CD4-positive, alpha-beta T cell treated with Interleukin-21 for 1 hour (primary cell): Measurements from ENCODE around the gene TBC1D26.
"Not testable (repeated sequence)": the region's sequence is repeated elsewhere in the genome, so short reads cannot be mapped to it uniquely, and the experiment has no call there.

Experiments used
- DNase-seq: peaks from one replicate; pipeline ENCODE4 v3.0.0-alpha.2; 2020

The TBC1D26 gene

DNA sequence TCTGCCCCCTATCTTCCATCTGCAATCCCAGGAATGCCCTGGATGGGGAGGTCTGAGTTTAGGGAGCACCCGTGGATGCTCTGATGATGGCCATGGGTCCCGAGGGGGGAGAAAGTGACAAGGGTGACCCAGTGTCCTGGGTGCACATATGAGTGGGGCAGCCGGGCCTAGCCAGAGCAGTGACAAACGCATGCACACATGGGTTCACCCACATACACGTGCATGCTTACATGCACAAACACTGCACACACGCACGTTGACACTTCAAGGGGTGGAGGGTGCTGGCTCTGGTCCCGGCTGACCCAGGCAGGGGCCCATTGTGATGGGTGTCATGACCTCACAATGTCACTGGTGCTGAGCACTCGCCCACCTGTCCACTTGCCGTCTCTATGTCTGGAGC lies at the start of gene TBC1D26:
Gene TBC1D26 (plus strand): TSS at position 384 of the 400 bp plus-strand sequence. CDS start 3,066 bp downstream, outside the sequence.
- DNase-seq: not testable (repeated sequence)

DNA sequence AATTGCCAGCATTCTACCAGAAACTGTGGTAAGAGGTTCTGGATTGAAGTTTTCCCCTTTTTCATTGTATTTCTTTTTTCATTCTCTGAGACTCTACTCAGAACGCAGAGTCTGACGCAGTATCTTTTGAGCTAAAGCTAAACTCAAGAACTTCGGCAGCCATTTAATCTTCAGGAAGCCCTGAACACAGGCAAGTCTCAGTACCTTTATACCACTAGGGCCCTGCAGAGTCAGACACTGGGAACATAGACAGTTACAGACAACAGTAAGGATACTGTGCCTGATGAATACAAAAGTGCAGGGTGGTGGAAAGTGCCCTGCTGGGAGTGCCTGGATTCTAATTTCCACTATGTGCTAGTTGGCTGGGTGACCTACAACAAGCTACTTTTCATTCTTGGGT lies 48.9 kb upstream of the TBC1D26 start:
- peak; percentile 14 for DNase-seq

DNA sequence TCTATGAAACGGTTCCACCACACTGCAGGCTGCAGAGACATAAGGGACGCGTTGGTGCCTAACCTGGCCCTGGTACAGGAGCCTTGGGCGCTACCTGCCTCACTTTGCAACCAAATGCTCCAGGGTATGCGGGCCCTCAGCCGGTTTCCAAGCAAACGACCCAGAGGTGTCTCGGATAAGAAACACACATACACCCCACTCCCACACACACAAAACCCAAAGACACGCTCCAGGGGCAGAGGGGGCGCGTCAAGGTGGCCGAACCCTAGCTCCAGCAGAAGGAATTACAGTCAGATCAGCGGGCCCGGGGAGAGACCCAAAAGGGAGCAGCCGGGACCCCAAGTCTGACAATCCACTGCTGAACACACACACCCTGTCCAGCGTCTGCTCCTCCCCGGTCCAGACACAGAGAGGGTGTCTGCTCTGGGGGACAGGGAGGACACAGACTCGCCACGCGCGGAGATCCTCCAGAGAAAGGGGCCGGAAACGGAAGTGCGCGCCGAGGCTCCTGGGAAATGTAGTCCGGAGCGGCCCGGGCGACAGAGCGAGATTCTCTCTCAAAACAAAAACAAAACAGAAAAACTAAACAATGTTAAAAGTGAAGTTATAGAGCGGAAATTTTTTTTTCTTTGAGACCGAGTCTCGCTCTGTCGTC lies 48.1 kb upstream of the TBC1D26 start, which contains the start of gene TRIM16:
Gene TRIM16 (minus strand): TSS at position 488 of the 655 bp plus-strand sequence. CDS start 32,702 bp downstream, outside the sequence.
- peak; percentile 84 for DNase-seq

DNA sequence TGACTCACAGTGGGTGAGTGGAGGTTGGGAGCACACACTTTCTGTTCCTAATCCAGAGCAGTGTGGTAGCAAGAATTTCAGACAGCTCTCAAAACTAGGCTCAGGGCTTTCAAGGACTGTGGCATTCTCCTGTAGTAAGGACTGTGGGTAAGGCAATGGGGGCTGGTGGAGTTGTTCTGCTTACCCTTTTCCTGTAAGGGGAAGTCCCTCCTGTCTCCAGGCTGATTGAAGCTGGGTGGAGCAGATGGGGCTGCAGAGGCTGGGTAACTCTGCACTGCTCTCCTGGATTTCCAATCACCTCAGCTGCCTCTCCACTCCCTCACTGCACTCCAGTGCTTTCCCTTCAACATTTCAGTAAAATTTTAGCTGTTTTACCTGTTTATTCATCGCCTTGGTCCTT lies 44.6 kb upstream of the TBC1D26 start:
- DNase-seq: not testable (repeated sequence)

DNA sequence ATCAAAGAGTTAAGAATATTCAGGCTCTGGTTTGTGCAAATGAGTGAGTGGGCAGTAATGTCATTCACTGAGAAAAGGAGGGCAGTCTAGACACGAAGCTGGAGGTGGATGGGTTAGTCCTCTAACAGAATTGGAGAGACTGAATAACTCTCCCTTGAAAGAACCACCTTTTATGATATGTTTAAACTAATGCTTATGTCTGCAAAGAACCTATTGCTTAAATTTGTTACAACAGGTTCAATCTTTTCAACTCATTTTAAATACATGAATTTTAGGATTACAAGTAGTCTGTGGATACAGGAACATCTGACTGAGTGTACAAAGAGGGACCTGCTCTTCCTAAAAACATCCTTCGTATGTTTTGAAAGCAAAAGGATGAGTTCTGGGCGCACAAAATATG lies 33.1 kb upstream of the TBC1D26 start:
- DNase-seq: not testable (repeated sequence)

DNA sequence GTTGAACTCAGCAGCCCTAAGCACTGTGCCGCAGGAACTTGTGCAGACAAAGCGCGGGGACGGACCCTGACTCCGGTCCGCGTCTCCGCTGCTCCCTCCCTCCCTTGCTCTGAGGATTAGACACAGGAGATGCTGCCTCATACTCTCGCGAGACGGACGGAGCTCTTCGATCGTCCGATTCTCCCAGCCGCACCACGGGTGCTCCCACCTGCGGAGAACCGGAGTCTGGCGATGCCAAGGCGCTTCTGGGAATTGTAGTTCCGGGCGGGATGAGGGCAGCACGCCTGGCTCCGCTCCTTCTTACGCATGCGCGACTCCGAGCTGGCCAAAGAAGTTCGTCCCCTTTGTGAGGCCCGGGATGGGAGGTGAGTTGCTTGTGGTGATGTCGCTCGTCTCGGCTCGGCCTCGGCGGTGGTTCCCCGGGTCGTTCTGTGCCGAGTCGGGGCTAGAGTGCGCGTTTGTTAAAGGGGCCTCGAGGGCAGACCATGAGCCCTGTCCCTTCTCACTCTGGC lies 32.6 kb upstream of the TBC1D26 start, which contains the start of gene ZNF286A:
Gene ZNF286A (plus strand): TSS at position 340 of the 512 bp plus-strand sequence. CDS start 578 bp downstream, outside the sequence.
- peak; percentile 98 for DNase-seq

DNA sequence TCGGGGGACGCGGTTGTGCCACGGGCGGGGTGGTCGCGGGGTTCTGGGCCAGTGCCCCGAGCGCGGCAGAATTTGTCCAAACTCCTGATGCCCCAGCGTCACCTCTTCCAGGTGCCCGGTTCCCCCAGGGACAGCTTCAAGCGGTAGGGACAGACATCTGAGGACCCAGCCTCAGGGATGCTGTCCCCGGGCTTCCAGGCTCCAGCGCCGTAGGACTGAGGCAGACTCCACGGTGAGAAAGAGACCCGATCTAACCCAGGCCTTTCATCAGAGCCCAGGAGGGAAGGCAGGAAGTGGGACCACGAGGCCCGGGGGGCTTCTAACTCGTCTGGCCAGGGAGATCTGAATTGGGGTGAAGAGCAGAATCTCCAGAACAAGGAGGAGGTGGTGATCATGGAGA lies 32.1 kb upstream of the TBC1D26 start:
- not testable (repeated sequence) for DNase-seq

DNA sequence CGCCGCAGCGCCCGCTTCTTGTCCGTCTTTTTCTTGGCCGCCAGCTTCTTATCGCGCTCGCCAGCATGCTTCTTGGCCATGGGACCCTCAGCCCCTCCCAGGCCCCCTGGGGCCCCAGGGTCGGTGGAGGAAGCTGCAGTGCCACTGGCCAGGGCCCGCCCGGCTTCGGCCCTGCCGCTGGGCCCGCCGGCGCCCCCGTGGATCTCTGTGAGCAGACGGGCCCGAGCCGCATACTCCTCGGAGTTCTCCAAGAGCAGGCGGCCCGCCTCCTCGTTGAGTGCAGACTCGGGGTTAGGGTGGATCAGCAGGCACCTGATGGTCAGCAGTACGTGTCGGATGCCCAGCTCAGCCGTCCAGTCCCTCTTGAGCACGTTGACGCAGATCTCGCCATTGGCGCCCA lies 27.8 kb upstream of the TBC1D26 start:
- not testable (repeated sequence) for DNase-seq

DNA sequence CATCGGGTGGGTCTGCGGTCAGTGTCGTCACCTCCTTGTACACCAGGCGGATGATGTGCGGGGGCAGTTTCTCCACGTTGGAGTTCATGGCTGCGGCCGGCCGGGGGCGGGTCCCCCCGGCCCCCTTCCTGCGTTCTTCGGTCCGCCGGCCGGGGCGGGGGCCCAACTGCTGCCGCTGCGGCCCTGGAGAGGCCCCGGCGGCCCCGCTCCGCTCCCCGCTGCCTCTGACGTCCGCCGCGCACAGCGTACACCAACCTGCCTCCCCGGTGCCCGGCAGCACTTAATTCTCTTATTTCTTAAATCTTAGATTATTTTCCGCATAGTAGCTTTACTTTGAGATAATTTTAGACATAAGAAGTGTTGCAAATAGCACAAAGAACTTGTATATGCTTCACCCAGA lies 27.3 kb upstream of the TBC1D26 start:
- DNase-seq: not testable (repeated sequence)

DNA sequence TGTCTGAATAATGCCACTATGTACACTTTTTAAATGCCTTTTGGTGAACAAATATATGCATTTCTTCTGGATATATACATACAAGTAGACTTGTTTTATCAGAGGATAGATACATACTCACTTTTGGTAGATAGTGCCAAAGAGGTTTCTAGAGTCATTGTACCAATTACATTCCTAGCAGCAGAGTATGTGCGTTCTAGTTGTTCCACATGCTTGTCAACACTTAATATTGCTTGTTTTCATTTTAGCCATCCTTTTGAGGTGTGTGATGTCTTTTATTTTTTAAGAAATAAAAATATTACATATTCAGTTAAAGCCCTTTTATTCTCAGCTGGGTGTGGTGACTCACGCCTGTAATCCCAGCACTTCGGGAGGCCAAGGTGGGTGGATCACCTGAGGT lies 23.2 kb upstream of the TBC1D26 start:
- DNase-seq: not testable (repeated sequence)

DNA sequence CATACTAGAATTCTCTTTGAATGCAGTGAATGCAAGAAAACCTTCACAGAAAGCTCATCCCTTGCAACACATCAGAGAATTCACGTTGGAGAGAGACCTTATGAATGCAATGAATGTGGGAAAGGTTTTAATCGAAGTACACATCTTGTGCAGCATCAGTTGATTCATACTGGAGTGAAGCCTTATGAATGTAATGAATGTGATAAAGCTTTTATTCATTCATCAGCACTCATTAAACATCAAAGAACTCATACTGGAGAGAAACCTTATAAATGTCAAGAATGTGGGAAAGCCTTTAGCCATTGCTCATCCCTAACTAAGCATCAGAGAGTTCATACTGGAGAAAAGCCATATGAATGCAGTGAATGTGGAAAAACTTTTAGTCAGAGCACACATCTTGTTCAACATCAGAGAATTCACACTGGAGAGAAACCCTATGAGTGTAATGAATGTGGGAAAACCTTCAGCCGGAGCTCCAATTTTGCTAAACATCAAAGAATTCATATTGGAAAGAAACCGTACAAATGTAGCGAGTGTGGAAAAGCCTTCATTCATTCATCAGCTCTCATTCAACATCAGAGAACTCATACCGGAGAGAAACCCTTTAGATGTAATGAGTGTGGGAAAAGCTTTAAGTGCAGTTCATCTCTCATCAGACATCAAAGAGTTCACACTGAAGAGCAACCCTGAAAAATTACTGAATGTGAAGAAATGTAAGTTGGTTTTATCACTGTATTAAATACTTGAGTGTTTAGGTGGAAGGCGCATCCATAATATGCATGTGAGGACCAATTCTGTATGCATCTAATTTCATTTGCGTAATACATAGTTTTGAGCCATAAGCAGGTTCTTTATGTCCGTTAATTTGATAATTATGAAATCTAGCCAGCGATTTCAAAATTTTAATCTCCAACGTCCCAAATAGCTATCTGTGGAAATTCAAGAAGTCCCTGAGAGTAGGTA lies 15.2 kb upstream of the TBC1D26 start:
- DNase-seq: not testable (repeated sequence)

DNA sequence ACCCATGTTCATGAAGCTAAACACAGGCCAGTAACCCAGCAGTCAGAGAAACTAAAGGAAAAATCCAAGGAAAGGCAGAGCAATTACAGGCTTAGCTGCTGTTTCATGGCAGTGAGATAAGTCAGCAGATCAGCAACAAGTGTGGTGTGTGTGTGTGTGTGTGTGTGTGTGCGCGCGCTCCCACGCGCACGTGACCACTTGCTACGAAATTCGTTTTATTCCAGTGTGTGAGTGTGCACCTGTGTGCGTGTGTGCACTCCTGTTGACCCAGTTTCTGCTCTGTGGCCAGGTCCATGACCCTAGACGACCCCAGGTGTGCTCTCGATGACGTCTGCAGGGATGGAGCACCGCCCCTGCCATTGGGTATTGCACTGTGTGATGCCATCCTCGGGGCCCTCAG lies 1.5 kb upstream of the TBC1D26 start:
- DNase-seq: not testable (repeated sequence)

DNA sequence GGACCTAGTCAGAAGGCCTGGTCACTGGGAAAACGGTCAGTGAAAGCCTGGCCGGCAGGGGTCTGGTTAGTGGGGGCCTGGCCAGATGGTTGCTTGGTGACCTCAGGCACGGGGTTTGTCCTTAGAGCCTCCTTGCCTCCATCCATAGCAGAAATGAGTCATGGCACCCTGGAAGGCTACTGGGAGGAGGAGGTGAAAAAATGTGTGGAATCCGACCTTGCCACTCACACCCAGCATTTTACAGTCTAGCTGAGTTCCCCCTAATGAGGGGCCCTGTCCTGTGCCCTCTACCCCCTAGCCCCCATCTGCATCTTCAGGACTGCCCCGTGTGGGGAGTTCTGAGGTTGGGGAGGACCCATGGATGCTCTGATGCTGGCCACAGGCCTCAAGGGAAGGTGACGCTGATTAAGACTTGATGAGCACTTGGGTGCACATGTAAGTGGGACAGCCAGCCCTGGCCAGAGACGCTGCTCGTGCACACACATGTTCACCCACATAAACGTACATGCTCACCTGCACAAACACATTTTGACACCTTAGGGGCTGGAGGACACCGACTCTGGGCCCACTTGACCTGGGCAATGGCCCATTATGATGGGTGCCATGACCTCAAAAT lies 1.2 kb downstream of the TBC1D26 start:
- not testable (repeated sequence) for DNase-seq

DNA sequence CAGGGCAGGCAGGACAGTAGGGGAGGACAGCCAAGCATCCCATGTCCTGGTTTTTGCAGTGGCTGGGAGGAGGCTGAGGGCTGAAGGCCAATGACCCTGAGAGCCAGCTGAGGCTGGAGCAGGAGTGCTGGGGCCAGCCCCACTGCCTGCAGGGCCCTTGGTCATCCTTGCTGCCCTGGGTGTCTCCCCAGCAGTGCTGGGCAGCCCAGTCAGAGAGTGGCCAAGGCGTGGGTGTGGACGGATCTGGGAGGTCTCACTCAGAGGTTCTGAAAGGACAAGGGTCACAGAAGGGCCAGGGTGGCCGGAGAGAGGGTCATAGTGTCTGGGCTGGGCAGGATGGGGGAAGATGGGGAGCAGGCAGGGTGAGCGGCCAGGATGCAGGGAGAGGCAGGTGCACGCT lies 4.5 kb downstream of the TBC1D26 start:
- DNase-seq: not testable (repeated sequence)

DNA sequence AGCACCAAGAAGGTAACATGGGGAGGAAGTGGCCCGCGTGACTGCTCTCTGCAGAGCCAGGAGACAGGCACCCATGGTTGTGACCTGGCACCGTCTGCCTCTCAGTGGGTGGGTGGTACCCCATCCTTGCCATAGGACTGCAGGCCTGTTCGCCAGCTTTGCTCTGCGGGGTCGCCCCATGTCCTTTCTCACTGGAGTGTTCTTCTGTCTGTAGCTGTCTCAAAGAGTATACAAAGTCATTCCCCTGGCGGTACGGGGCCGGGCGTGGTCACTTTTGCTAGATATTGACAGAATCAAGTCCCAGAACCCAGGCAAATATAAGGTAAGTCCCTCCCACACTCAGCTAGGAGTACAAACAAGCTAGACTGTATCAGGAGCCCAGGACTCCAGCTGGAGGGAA lies 6.0 kb downstream of the TBC1D26 start:
- no peak for DNase-seq

DNA sequence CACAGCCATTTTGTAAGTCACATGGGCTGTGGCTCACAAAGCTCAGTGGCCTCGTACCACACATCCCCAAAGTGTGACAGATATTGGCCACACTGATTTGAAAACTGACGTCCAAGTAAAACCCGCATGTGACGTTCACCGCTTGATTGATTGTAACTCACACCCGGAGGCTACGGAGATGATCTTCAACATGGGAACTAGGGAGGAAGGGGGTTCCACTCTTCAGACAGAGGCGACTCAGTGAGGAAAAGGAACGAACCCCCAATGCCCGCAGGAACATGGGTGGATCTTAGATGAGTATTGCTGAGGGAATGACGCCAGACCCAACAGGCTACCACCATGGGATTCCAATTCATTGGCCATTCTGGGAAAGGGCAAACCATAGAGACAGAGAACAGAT lies 7.2 kb downstream of the TBC1D26 start:
- not testable (repeated sequence) for DNase-seq

DNA sequence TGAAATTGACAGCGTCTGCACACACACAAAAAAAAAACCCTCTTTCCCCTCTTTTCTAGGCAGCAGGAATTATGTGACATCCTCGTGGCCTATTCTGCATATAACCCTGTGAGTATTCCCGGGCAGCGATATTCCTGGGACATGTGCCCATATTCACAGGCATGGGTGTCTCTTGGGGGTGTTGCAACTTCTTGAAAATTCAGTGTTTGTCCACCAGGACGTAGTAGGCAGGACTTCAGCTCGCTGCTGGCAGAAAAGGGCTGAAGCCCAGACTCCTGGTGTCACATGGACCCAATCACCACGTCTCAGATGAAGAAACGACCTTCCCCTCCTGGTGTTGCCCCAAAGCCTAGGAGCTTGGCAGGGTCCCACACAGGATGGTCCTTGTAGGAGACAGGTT lies 8.0 kb downstream of the TBC1D26 start:
- DNase-seq: not testable (repeated sequence)

DNA sequence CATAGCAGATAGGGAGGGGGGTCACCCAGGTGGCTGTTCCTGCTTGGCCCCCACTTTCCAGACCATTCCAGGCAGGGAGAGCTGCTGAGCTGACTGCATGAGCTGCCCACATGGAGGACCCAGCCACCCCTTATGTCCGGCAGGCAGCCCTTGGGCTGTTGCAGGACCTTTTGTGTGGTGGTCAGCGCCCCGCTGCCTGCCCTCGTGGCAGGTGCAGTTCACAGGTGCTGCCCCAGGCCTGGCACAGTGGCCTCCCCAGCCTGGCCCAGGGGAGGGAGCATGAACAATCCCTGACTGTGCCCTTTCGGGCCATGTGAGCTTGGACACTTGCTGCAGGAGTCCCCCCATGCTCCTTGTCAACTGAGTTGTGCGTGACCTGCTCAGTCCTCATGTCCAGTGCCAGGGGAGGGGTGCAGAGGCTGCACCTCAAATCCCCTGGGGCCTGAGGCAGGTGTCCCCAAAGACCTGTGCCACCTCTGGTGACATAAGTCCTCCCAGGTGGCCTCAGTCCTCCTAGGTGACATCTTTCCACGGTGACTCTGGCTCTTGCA lies 8.6 kb downstream of the TBC1D26 start:
- no peak for DNase-seq

DNA sequence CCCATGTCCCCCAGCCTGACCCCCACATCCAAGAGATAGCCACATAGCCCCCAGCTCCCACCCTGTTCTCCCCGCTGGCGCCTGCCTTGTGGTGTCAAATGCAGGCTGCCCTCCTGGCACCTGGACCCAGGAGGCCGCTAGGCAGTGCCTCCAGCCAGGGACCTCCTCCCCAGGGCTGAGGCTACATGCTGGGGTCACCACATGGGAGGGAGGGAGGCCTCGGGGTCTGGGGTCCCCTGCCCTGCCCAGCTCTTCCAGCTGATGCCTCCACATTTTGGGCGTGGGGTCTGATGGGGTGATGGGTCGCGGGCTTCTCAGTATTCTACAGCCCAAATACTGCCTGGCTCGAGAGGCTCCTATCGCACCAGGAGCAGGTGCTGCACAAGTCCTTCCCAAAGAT lies 9.5 kb downstream of the TBC1D26 start:
- no peak for DNase-seq

DNA sequence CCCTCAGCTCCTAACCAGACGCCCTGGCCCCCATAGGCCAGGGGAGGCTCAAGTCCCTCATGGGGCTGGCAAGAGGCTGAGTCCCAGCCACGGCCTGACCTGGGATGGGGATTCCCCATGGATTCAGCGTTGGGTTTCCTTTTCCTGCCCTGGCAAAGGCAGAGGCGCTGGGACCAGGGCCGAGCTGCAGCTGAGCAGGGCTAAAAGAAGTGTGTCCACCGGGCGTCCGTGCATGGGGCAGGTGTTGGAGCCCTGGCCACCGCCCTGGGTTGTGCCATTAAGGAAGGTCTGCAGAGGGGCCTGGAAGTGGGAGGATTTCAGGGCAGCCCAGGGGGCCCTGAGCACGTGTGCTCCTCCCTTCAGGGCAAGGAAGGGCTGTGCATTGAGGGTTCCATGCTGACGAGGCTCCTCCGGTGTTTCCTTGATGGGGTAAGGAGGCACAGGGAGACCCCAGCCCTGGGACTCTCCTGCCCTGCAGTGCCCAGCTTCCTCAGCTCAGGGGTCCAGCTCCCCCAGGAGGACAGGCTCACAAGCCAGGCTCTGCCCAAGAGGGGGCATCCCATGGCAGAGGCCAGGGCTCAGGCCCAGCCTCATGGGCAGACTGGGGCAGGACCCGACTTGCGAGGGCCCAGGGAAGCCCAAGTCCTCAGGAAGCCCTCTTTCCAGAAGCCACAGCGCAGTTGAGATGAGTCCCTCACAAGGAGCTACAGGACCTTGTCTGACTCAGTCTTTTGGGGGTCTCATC lies 10.1 kb downstream of the TBC1D26 start:
- DNase-seq: no peak

DNA sequence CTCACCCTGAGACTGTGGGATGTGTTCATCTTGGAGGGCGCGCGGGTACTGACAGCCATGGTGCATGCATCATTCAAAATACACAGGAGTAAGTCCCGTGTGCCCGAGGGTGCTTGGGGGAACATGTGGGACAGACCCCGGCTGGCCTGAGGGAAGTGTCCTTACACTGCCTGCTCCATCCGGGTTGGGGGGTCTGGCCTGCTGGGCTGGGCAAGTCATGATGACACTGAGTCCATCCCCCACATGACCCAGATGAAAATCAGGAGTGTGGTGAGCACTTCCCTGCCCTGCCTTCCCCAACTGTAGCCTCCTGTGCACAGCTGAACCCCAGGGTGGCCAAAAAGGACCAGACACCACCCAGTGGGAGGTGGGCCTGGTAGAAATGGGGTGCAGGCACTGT lies 10.8 kb downstream of the TBC1D26 start:
- DNase-seq: no peak
